HG02981 (cell line): ENCODE data around the gene NAT16.

Source experiments
- ATAC-seq: cut with Tn5 transposase; IDR thresholded peaks from one replicate; pipeline ENCODE4 v1.9.1; 2021; ENCODE audit warnings: mild to moderate bottlenecking, moderate library complexity; ENCODE audit not compliant: unreplicated experiment

NAT16 gene

GRCh38 chr7:101172005-101172853 lies 7.9 kb downstream of the NAT16 start:
- no peak for ATAC-seq

- ATAC-seq: no peak
Observed at GRCh38 chr7:101171442-101171837, 8.7 kb downstream of the NAT16 start.

DNA sequence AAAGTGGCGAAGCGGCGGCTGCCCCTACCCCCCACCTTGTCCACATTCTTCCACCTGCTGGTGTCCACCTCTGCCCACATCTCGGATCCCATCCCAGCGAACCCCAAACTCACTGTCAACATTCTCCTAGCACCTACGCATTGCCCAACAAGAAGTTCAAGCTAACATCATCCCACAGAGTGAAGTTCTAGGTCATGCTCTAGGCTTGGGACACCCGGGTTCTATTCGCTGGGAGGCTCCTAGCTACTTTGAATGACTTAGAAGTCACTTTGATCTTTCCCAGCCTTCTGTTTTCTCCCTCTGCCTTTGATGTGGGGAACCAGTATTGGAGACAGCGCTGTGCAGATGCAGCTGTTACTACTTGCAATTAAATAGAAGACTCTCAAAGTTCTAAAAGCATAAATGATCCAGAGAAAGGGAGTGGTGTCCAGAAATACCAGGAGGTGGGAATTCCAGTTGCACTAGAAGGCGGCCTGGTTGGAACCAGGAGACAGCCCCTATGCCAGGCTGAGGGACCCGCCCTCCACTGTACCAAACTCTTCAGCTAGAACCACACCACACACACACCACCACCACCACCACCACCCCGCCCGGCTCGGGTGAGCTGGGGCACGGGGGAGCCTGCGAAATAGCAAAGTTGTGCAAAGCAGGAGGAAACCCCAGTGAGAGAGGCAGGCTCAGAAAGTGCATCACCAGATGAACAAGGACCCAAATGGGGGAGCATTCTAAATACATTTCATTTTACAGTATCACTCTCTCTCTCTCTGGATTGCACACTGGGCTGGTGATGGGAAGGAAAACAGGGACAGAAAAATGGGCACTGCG lies 9.3 kb downstream of the NAT16 start:
- no peak for ATAC-seq

DNA sequence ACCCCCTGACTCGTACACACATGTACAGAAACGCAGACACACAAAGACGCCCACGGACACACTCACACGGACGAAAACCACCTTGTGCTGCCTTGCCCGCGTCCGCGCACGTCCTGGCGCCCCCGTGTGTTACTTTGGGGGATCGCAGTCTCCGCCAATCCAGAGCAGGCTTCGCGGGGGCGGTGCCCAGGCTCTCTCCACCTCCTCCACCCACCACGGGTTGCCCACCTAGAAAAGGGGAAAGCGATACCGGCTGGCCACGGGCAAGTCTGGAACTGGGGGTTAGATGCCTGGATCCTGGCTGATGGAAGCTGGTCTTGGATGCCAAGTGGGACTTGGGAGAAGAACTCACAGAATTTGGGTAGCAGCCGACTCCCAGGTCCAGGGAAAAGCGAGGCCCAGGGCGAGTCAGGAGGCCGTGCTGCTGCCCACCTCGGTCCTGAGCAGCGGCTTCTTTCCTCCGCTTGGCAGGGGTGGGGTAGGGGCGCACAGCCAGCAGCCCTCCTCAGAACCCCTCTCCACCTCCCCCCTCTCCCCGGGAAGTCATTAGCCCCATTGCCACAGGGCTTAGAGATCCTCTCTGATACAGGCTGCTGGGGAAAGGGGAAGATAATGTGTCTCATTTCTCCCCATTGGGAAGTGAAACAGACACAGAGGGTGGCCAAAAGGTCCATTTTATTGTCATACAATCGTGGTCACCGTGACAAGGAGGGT lies 10.1 kb downstream of the NAT16 start:
- no peak for ATAC-seq

- ATAC-seq: no peak
Observed at GRCh38 chr7:101169110-101169837, 10.8 kb downstream of the NAT16 start.

DNA sequence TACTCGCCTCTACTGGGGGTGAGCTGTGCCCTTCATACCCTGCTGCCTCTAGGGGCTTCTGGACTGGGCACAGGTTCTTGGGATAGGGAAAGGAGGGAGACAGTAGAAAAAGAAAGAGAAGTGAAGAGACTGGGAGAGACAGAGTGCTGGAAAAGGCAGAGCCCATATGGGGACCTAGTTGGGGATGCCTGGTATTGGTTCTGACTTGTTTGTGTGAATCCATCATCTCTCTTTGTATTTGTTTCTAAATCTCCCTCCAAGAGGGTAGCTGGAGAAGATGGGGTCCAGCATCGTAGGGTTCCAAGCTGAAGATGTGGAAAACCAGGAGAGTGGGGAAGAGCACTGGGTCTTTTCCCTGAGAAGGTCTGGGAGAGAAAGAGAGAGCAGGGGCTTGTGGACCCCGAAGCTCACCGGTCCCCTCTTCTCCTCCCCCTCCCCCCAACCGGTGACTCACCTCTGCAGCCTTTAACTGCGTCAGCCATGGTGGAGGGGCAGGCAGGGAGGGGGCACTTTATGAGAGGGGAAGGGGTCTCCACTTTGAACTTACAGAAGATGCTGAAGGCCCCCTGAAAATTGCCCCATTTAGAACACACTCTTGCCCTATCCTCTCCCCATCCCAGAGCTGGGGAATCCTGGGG lies 11.6 kb downstream of the NAT16 start:
- no peak for ATAC-seq

DNA sequence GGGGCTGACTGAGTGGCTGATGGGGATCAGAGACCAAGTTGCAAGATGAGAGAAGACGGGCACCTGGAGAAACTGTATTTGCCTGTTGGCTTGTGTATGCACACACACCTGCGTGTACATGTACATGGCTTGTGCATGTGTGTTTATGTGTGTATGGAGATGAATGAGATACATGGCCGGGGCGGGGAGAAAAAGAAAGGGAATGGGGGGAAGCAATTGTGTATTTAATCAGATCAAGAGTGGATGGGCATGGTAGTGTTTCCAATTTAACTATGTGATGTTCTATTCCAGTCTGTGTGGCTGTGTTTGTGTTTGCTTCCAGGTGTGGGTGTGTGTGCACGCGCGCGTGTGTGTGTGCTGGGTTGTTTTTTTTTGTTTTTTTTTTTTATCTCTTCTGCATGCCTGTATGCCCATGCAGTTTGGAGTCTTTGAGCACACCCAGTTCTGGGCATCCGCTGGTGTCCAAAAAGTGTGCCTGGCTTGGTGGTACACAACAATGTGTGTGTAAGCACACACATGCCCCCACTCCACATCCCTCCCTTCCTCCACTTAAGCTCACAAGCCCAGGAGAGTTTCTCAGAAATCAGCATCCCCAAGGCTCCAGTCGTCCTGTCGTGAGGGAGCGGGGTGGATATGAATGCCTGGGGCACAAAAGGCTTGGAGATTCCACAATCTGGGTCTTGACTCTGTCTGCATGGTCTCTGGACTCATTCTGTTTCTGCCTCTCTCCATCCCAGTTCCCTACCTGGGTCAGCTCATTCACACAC lies 12.3 kb downstream of the NAT16 start:
- no peak for ATAC-seq

GRCh38 chr7:101166909-101167644 lies 13.0 kb downstream of the NAT16 start:
- no peak for ATAC-seq

DNA sequence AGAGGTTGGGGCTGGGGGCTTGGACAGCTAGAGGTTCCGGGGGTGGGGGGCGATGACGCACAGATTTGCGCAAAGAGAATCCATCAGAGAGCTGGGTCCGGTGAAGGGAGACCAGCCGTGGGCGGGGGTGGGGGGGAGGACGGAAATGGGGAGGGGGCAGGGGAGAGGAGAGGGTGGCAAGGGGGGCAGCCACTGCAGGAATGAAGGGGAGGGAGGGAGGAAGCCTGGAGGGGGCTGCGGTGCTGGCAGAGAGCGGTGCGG lies 13.5 kb downstream of the NAT16 start:
- no peak for ATAC-seq

- no peak for ATAC-seq
Observed at GRCh38 chr7:101165958-101166647, 14.0 kb downstream of the NAT16 start.

DNA sequence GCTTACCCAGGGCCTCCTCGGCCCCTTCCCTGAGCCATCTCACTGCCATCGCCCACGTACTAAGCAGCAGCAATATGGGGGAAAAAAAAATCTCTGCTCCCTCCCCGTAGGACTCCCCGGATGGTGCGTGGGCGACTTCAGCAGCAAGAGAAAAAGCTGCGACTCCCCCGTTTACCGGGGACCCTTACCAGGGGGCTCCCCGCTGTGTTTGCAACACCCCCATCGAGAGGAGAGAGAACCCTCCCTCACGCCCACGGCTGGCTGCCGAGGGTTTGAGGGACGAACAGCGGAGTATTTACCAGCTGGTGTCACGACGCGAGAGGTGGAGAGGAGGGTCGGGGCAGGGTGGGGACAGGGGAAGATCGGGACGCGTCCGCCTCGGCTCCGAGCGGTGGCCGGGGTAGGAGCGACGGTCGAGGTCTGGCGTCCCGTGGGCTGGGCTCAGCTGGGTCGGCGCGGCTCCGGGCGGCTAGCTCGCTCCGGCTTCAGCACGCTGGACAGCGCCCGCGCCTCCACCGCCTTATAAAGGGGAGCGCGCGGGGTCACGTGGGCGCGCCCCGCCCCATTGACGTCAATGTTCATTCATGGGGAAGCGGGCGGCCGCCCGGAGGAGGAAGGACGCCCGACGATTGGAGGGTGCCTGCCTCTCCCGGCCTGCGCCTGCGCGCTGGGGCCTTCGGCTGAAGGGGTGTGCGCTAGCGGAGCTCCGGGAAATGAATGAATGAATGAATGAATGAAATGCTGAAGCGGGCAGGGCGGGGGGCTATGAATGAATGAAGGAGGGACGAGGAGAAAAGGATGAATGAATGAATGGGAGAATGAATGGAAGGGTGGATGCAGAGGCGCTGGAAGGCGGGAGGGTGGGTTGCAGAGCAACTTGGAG lies 14.8 kb downstream of the NAT16 start, which contains the start of gene VGF:
TSS of gene VGF (minus strand) at position 495 of the 883 bp plus-strand sequence. CDS start 726 bp downstream, outside the sequence.
- peak; percentile 67 for ATAC-seq

DNA sequence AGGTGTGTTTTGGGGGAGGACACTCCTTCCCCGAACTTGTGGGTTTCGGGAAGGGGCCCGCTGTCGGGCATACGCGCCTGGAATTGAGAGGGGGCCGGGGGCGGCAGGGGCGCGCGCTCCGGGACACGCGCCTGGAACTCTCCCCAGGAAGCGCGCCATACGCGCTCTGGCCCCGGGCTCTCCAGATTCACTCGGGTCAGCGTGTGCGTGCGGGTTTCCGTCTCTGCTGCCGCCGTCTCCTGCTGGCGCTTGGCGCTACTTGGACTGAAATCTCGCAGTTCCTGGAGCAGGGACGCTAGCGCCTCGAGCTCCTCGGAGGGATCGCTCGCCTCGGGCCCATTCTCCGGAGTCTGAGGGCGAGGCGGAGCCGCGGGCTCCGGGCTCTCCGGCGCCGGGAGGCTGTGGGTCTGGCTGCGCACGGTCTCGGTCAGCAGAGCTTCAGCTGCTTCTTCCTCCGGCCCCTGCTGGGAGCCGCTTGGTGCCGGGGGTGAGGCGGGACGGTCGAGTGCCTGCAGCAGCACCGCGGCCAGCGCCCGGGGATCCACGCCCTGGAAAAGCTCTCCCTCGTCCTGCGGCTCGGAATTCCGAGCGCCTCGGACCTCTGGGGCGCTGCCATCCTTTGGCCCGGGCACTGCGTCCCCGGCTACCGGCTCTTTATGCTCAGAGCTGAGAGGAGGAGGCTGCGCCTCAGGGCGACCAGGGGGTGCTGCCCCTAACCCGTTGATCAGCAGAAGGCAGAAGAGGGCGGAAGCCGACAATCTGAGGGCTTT lies 15.8 kb downstream of the NAT16 start:
- ATAC-seq: no peak

DNA sequence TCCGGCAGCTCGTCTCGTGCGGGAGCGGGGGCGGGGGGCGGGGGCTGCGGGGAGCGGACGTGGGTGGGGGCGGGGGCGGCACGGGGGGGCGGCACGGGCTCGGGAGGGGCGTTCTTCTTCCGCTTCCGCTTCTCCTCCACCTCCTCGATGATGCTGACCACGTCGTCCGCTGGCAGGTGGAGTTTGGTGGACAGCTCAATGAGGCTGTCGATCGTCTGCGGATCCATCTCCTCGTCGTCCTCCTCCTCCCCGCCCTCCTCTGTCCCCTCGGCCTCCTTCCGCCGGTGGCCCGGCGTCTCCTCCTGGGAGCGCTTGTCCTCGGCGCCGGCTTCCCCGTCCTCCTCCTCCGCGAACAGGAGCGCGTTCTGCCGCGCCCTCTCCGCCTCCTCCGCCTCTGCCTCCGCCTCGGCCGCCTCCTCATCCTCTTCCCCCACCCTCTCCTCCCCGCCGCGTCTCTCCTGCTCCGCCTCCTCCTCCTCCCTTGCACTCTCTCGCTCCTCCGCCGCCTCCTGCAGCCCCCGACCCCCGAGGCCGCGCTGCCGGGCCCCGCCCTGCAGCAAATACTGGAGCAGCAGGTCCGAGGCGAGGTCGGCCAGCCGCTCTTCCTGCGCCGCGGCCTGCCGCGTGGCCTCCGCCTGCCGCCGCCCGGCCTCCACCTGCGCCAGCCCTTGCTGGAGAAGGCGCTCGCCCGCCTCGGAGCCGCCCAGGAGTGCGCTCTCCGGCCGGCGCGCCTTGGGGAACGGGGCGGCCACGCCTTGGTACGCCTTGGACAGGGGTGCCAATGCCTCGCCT lies 16.6 kb downstream of the NAT16 start:
- no peak for ATAC-seq

- ATAC-seq: no peak
Observed at GRCh38 chr7:101162551-101163278, 17.4 kb downstream of the NAT16 start.
